Measurements from ENCODE around the gene KCNG1. TPM values are rescaled to one million over a fixed set of nuclear protein-coding genes. Genes with fewer than 3 reads are reported as not detected.

Gene KCNG1
- total RNA-seq, 1 donor from 2014 or later = 13.0 TPM

- Mint-ChIP-seq H3K4me3 (ENCODE audit: unreplicated experiment) (peak within 1 kb of the TSS; percentile 97), H3K27me3 (ENCODE audit: low read depth) (no peaks in the 10 kb centered on the region), H3K36me3 (ENCODE audit: low read depth) (peaks cover 4% of the 10 kb centered on the region), H3K4me1 (ENCODE audit: low read depth) (peaks cover 44% of the 10 kb centered on the region), H3K9me3 (ENCODE audit: low read depth) (peaks cover 4% of the 10 kb centered on the region), H3K27ac (ENCODE audit: unreplicated experiment) (peak within 1 kb of the TSS; percentile 99)
- DNase-seq (ENCODE audit: low spot score) = no peak
- TF ChIP-seq CTCF (IDR thresholded peaks at IDR 0.05) = peak; percentile 14
Observed at GRCh38 chr20:50957798-50958614, 64.9 kb downstream of the KCNG1 start, which contains the start of gene DPM1. Gene DPM1, minus strand, starts transcription at chr20:50958532. Its CDS starts 9 bp downstream, at chr20:50958523.

DNA sequence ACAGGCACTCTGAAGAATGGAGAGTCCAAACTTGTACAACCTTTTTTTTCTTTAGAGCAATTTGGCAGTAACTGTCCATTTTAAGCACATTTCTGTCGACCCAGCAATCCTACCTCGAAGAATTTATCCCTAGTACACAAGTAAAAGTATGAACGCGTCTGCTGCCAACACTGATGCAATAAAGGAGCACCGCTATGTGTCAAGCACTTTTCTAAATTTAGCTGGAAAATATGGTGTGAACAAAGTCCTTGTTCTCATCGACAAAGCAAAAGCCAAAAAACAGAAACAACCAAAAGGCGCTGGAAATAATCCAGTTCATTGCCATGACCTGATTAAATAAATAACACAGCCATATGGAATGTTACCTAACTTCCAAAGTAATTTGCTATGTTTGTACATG, 65.6 kb downstream of the KCNG1 start:
- Mint-ChIP-seq H3K27me3 (ENCODE audit: low read depth) (no peaks in the 10 kb centered on the region), H3K9me3 (ENCODE audit: low read depth) (peaks cover 4% of the 10 kb centered on the region), H3K4me1 (ENCODE audit: low read depth) (peaks cover 44% of the 10 kb centered on the region), H3K36me3 (ENCODE audit: low read depth) (peaks cover 3% of the 10 kb centered on the region), H3K27ac (ENCODE audit: unreplicated experiment) (peak overlapping the region; percentile 99), H3K4me3 (ENCODE audit: unreplicated experiment) (peak overlapping the region; percentile 97)
- no peak for DNase-seq (ENCODE audit: low spot score)
- no peak for TF ChIP-seq CTCF (IDR thresholded peaks at IDR 0.05)

- no peaks in the 10 kb centered on the region for H3K9me3 Mint-ChIP-seq (ENCODE audit: low read depth)
- no peaks in the 10 kb centered on the region for H3K27me3 Mint-ChIP-seq (ENCODE audit: low read depth)
- H3K27ac Mint-ChIP-seq (ENCODE audit: unreplicated experiment) = no peak overlapping the region
- no peak for TF ChIP-seq CTCF (IDR thresholded peaks at IDR 0.05)
- no peak for DNase-seq (ENCODE audit: low spot score)
- peaks cover 27% of the 10 kb centered on the region for H3K4me1 Mint-ChIP-seq (ENCODE audit: low read depth)
- no peak overlapping the region for H3K4me3 Mint-ChIP-seq (ENCODE audit: unreplicated experiment)
- peaks cover 9% of the 10 kb centered on the region for H3K36me3 Mint-ChIP-seq (ENCODE audit: low read depth)
Observed at GRCh38 chr20:50953821-50954220, 69.1 kb downstream of the KCNG1 start.

Other genes starting within 250 kb of the KCNG1 start
- gene BCAS4, start 228.0 kb downstream of the KCNG1 start, total RNA-seq = 6.7 to 7.6 TPM (median 7.4 TPM) in 3 replicates
- gene ADNP, start 91.7 kb downstream of the KCNG1 start, total RNA-seq = 56.8 to 60.2 TPM (median 58.9 TPM) in 3 replicates
- 37.7 to 40.5 TPM (median 39.9 TPM) in 3 replicates for gene DPM1, start 64.6 kb downstream of the KCNG1 start, total RNA-seq
- gene MOCS3, start 64.3 kb downstream of the KCNG1 start, total RNA-seq = 4.3 to 4.6 TPM (median 4.4 TPM) in 3 replicates